Left lung (tissue), 10 donors: ENCODE measurements around the gene MGAT4B. TPM values are rescaled to one million over a fixed set of nuclear protein-coding genes. Genes with fewer than 3 reads are reported as not detected.

ENCODE experiments used
- ATAC-seq: fragments of 200-7000 bp; cut with Tn5 transposase; one replicate; pipeline ENCODE4 v1.9.1; 2020; ENCODE audit warnings: moderate library complexity
- DNase-seq, 4 donors: peaks; one replicate each; pipeline ENCODE4 v3.0.0-alpha.2; 2013 to 2020
- H3K27ac ChIP-seq, 2 donors: fragments of 200-600 bp; sonication (generic) in 1 of 2; one replicate each; pipeline versions ENCODE4 v1.5.0 to v1.8.0; 2020 to 2021
- H3K27me3 ChIP-seq, 2 donors: fragments of 200-600 bp; sonication (generic) in 1 of 2; one replicate each; pipeline versions ENCODE4 v1.5.0 to v1.8.0; 2020 to 2021
- H3K36me3 ChIP-seq, 2 donors: fragments of 200-600 bp; sonication (generic) in 1 of 2; one replicate each; pipeline versions ENCODE4 v1.5.0 to v1.8.0; 2020 to 2021
- H3K4me1 ChIP-seq, 2 donors: fragments of 200-600 bp; one replicate each; pipeline ENCODE4 v1.8.0; 2021
- H3K4me3 ChIP-seq, 2 donors: fragments of 200-600 bp; sonication (generic) in 1 of 2; one replicate each; pipeline versions ENCODE4 v1.5.0 to v1.8.0; 2020 to 2021; ENCODE audit warnings: mild to moderate bottlenecking in 1 of 2
- H3K9me3 ChIP-seq, 2 donors: fragments of 200-600 bp; sonication (generic) in 1 of 2; one replicate each; pipeline versions ENCODE4 v1.5.0 to v1.8.0; 2020 to 2021
- intact Hi-C, 2 donors: fragments of 100-400 bp; cut with DNase I; formaldehyde crosslinking; loops; one replicate each; pipeline versions ENCODE4 v1.11.2 to v1.14.2; 2022
- microRNA-seq, 2 donors: library from miRNA; unstranded; fragments of <30 nt; microRNA quantifications; one replicate each; pipeline ENCODE4, GENCODE V29; 2019
- polyA plus RNA-seq, 6 donors: library from polyadenylated mRNA; unstranded; fragments of 120-200 nt; gene quantifications; one replicate each; pipeline ENCODE4 v1.2.1, GENCODE V29; 2013; ENCODE audit not compliant: insufficient read length in 6 of 6
- total RNA-seq, 2 donors: library from RNA; stranded (reverse); fragmentation: NEBNext Ultra II Directional; extraction: Animal tissue kit (Norgen Biotek cat#: 25700); gene quantifications; one replicate each; pipeline ENCODE4 v1.2.1, GENCODE V29; 2021
- TF ChIP-seq, protein P1 (sequence below), 2 donors: fragments of 200-600 bp; sonication (generic) in 1 of 2; IDR thresholded peaks; one replicate each; pipeline versions ENCODE4 v1.5.0 to v1.8.0; 2021; ENCODE audit warnings: antibody characterized with exemption in 2 of 2
- donor health status: DM: no; HTN: yes; CAD: no.
- donor health status: DM: no; HTN: no; CAD: no.

The MGAT4B gene
- total and polyA plus RNA-seq, 8 donors: 90.5 to 191 (median 108) TPM

DNA sequence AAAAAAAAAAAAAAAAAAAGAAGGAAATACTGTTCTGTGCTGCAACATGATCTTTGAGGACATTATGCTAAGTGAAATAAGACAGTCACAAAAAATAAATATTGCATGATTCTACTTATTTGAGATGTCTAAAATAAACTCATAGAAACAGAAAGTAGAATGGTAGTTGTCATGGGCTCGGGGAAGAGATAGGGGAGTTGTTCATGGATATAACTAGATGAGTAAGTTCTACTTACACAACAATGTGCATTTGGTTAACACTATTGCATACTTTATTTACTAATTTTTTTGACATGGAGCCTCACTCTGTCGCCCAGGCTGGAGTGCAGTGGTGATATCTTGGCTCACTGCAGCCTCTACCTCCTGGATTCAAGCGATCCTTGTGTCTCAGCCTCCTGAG is 58.9 kb downstream of the MGAT4B start:
- ATAC-seq (no peak), DNase-seq (no peak)
- intact Hi-C loops: no loop called here
- Histone ChIP-seq H3K27ac (no peak overlapping the region), H3K4me1 (peaks cover 0 to 27% of the 10 kb centered on the region in 2 donors), H3K36me3 (peaks cover 0 to 13% of the 10 kb centered on the region in 2 donors), H3K27me3 (no peaks in the 10 kb centered on the region), H3K4me3 (no peak overlapping the region), H3K9me3 (no peaks in the 10 kb centered on the region)
- TF ChIP-seq, protein P1, sequence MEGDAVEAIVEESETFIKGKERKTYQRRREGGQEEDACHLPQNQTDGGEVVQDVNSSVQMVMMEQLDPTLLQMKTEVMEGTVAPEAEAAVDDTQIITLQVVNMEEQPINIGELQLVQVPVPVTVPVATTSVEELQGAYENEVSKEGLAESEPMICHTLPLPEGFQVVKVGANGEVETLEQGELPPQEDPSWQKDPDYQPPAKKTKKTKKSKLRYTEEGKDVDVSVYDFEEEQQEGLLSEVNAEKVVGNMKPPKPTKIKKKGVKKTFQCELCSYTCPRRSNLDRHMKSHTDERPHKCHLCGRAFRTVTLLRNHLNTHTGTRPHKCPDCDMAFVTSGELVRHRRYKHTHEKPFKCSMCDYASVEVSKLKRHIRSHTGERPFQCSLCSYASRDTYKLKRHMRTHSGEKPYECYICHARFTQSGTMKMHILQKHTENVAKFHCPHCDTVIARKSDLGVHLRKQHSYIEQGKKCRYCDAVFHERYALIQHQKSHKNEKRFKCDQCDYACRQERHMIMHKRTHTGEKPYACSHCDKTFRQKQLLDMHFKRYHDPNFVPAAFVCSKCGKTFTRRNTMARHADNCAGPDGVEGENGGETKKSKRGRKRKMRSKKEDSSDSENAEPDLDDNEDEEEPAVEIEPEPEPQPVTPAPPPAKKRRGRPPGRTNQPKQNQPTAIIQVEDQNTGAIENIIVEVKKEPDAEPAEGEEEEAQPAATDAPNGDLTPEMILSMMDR (IDR thresholded peaks at IDR 0.05): no peak

Small RNA genes lying within 50 kb of the gene (microRNA-seq; reads per million reads assigned to microRNA genes)
- gene MIR1229: 2.3 to 12.7 reads per million in 2 donors

Other genes with a start within 250 kb of the MGAT4B start
- 100 to 1,000 TPM; 404 to 490 TPM for gene HNRNPH1, start 183.2 kb downstream of the MGAT4B start, total RNA-seq
- gene HNRNPH1, start 183.2 kb downstream of the MGAT4B start, polyA plus RNA-seq: 1,000 to 10,000 TPM; 1,508 to 2,002 (median 1,795) TPM
- not detected for gene CBY3, start 125.8 kb downstream of the MGAT4B start, total RNA-seq
- under 1 TPM; 0.23 to 0.82 (median 0.63) TPM for gene CBY3, start 125.8 kb downstream of the MGAT4B start, polyA plus RNA-seq
- 100 to 1,000 TPM; 577 to 872 TPM for gene CANX, start 107.9 kb downstream of the MGAT4B start, total RNA-seq
- 100 to 1,000 TPM; 344 to 429 (median 404) TPM for gene CANX, start 107.9 kb downstream of the MGAT4B start, polyA plus RNA-seq
- gene MAML1, start 74.0 kb downstream of the MGAT4B start, total RNA-seq: 10 to 100 TPM; 23.8 to 25.2 TPM
- gene MAML1, start 74.0 kb downstream of the MGAT4B start, polyA plus RNA-seq: 10 to 100 TPM; 43.1 to 48.1 (median 45.3) TPM
- 10 to 100 TPM; 16.4 to 19.6 TPM for gene LTC4S, start 12.9 kb downstream of the MGAT4B start, total RNA-seq
- 1 to 10 TPM; 3.0 to 6.9 (median 4.4) TPM for gene LTC4S, start 12.9 kb downstream of the MGAT4B start, polyA plus RNA-seq
- 100 to 1,000 TPM; 505 to 637 TPM for gene SQSTM1, start 14.0 kb upstream of the MGAT4B start, total RNA-seq
- 100 to 1,000 TPM in 1 of 6 donors, 10 to 100 TPM in 5; 78.2 to 104 (median 90.2) TPM for gene SQSTM1, start 14.0 kb upstream of the MGAT4B start, polyA plus RNA-seq
- 10 to 100 TPM; 16.9 to 18.2 TPM for gene MRNIP, start 52.0 kb upstream of the MGAT4B start, total RNA-seq
- 10 to 100 TPM; 39.6 to 55.6 (median 47.1) TPM for gene MRNIP, start 52.0 kb upstream of the MGAT4B start, polyA plus RNA-seq
- 100 to 1,000 TPM; 106 to 124 TPM for gene TBC1D9B, start 101.0 kb upstream of the MGAT4B start, total RNA-seq
- 100 to 1,000 TPM in 2 of 6 donors, 10 to 100 TPM in 4; 80.6 to 114 (median 91.3) TPM for gene TBC1D9B, start 101.0 kb upstream of the MGAT4B start, polyA plus RNA-seq